Mammary epithelial cell (primary cell): ENCODE measurements around the gene GNPAT.
A peak's percentile ranks its signal among the peaks of the same experiment; 100 is the strongest.

ENCODE experiments used
- EZH2 ChIP-seq: IDR thresholded peaks from 2 replicates; pipeline ENCODE4 v1.6.1; 2012; ENCODE audit warnings: low read length, inconsistent platforms, borderline replicate concordance
- TF ChIP-seq, protein P1 (sequence below), 2 donors: IDR thresholded peaks in 1 of 2; conservative IDR thresholded peaks in 1 of 2; 2 replicates each; pipeline ENCODE4 v1.5.1; 2011 to 2012; ENCODE audit warnings: inconsistent platforms in 2 of 2, low read length in 2 of 2, mild to moderate bottlenecking in 2 of 2, control low read depth in 1 of 2, low read depth in 1 of 2; ENCODE audit not compliant: insufficient read depth in 1 of 2; ENCODE audit errors: extremely low read depth in 1 of 2

GRCh38 chr1:231315887-231316286 is 74.9 kb downstream of the GNPAT start:
- TF ChIP-seq, protein P1, sequence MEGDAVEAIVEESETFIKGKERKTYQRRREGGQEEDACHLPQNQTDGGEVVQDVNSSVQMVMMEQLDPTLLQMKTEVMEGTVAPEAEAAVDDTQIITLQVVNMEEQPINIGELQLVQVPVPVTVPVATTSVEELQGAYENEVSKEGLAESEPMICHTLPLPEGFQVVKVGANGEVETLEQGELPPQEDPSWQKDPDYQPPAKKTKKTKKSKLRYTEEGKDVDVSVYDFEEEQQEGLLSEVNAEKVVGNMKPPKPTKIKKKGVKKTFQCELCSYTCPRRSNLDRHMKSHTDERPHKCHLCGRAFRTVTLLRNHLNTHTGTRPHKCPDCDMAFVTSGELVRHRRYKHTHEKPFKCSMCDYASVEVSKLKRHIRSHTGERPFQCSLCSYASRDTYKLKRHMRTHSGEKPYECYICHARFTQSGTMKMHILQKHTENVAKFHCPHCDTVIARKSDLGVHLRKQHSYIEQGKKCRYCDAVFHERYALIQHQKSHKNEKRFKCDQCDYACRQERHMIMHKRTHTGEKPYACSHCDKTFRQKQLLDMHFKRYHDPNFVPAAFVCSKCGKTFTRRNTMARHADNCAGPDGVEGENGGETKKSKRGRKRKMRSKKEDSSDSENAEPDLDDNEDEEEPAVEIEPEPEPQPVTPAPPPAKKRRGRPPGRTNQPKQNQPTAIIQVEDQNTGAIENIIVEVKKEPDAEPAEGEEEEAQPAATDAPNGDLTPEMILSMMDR (conservative IDR thresholded peaks at IDR 0.05 in 1 of 2, IDR thresholded peaks at IDR 0.05 in 1 of 2; ENCODE audit: extremely low read depth in 1 of 2, insufficient read depth in 1 of 2, low read depth in 1 of 2, low read length in 2 of 2) = peak; percentile 35 to 67
- no peak for TF ChIP-seq EZH2
